NCI-H1105 treated with DMSO at 0.1 percent for 48 hours (cell line): ENCODE measurements around the gene TPBGL.
"Not testable (repeated sequence)": the region's sequence is repeated elsewhere in the genome, so short reads cannot be mapped to it uniquely, and the experiment has no call there.

Source experiments
- DNase-seq: peaks from one replicate; lab custom pipeline; 2025; lab: John Stamatoyannopoulos, UW

The TPBGL gene

GRCh38 chr11:75272821-75273301, 32.3 kb downstream of the TPBGL start:
- DNase-seq, result no peak

GRCh38 chr11:75273411-75274391, 33.1 kb downstream of the TPBGL start:
- no peak for DNase-seq

- DNase-seq, result not testable (repeated sequence)
These were observed 34.1 kb downstream of the TPBGL start for GRCh38 chr11:75274716-75275115.

DNA sequence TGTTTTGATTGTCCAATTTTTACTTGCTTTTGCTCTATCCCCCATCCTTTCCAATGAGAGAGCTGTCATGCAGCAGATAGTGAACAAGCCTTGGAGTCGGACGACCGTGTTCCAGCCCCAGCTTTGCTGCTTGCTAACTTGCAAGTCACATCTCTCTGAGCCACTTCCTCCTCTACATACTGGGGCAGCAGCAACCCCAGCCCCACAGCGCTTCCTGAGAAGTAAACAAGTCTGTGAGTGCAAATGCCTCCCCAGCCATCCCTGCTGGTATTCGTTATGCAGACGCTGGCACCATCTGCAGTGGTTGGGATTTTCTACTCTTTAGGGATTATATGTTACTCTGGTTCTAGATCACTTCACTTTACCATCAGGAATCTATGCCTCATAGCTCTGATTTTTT, 35.0 kb downstream of the TPBGL start:
- no peak for DNase-seq

GRCh38 chr11:75276186-75276585, 35.6 kb downstream of the TPBGL start:
- no peak for DNase-seq

- peak; percentile 98 for DNase-seq
These were observed 36.1 kb downstream of the TPBGL start for GRCh38 chr11:75276686-75277085.

DNA sequence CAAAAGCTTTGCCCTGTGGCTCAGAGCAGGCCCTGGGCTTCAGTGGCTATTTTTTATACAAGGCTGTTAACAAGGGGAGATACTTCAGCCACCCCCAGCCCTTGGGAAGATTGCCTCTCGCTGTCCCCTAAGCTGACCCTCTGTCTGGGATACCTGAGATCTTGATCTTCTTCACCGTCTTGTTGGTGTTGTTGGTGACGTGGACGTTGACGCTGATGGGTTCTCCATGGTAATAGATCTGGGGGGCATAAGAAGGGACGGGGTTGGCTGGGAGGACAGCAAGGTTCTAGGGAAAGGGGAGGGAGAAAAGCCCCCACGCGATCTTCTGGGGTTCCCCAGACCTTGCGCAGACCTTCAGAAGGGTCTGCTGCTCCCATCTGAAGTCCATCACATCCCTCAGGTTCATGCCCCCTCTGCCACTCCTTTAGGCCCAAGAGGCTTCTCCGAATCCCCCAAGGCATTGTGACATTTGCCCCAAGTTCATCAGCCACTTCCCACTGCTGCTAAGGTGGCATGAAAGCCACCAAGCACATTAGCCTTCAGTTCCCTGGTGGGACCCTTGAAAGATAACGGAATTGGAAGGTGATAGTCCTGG, 36.7 kb downstream of the TPBGL start:
- DNase-seq, result no peak

DNA sequence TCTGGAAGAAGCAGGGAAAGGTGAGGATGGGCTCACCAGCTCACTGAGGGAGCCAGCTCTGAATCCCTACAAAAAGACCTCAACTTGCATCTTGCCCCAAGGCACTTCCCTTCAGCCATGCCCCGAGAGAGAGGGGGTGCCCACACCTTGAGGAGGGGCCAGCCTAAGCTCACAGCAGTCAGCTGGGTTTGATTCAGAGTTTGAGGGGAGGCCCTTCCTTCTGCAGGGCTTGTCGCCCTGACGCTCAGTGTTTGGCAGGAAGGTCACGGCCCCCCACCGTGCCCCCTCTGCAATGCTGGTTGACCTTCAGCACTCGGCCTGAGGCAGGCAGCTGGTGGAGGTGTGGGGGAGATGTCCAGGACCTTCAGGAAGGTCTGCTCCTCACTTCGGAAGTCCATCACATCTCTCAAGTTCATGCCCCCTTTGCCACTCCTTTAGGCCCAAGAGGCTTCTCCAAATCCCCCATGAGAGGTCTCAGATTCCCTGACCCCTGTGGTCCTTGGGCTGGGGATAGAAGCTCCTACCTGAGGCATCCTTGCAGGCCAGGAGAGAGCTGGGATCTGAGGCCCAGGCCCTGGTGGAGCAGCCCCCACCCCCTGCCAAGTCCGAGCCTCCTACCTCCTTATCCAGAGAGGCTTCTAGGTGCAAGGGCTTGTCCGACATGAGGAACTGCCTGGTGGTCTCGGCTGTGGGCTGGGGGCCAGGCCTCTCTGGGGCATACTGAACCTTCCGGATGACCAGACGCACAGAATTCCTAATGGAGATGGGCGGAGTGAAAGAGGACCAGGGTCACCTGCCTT, 37.6 kb downstream of the TPBGL start:
- no peak for DNase-seq

GRCh38 chr11:75279273-75279672, 38.7 kb downstream of the TPBGL start:
- no peak for DNase-seq

DNA sequence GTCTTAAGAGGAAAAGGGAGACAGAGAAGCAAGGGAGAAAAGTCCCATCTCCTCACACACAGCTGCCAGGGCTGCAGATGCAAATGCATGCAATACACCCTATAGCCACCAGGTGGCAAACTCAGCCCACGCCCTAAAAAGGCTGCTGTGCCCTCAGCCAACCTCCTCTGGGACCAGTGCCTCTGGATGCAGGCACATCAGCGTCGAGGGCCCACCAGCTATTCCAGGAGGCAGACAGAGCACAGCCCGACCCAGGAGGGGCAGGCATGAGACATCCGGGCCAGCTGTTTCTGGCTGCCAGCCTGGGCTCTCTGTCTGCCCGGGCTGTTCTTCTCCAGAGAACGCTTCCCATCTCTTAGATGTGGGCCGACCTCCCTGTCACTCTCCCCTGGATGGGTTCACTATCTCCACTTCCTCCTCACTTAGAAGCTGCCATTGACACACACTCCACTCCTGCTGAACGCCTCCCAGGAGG, 39.7 kb downstream of the TPBGL start:
- peak; percentile 68 for DNase-seq

- DNase-seq, result no peak
These were observed 40.3 kb downstream of the TPBGL start for GRCh38 chr11:75280770-75281468.

DNA sequence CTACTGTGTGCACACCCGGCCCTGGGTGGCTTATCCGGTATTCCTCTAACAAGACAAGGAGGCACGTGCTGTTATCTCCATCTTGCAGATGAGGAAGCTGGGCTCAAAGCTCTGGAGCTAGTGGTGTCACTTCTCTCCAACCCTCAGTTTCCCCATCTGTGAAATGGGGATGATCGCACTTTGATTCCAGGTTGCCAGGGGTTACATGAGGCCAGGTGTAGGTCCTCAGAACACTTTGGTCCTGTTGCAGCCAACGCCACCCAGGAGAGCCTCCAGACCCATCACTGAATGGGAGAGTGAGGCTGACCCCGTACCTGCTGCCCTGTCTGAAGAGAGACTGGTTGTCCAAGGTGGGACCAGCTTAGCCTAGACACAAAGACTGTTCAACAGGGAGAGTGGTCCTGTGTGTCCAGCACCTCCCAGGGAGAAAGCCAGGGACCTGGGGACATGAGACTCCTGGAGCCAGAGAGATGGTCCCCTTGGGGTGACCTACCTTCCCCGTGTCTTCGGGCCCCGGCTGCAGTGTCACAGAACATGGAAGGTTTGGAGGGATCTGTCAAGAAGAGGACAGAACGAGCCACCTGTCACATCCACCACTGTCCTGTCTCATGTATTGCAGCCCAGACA, 41.0 kb downstream of the TPBGL start:
- DNase-seq, result no peak

GRCh38 chr11:75283391-75283931, 42.9 kb downstream of the TPBGL start:
- no peak for DNase-seq

DNA sequence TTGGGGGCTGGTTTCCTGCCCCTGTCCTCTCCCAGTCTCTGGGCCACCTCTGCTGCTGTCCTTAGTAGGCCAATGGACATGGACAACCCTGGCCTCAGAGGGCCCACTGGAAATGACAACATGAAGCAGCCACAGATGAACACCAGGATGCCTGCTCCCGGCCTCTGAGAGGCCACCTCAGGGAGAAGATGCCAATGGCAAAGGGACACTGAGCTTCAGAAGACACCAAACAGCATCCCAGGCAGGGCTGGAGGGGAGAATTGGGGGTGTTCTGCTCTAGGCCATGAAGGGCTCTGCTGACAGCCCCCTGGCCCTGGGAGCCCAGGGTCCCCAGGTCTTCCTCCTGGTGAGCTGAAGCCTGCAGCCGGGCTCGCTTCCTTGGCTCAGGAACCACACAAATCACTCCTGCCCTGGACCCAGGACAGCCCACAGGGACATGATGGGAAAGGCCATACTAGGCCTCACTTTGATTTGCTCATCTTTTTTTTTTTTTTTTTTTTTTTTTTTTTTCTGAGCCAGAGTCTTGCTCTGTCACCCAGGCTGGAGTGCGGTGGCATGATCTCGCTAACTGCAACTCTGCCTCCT, 45.3 kb downstream of the TPBGL start:
- no peak for DNase-seq

DNA sequence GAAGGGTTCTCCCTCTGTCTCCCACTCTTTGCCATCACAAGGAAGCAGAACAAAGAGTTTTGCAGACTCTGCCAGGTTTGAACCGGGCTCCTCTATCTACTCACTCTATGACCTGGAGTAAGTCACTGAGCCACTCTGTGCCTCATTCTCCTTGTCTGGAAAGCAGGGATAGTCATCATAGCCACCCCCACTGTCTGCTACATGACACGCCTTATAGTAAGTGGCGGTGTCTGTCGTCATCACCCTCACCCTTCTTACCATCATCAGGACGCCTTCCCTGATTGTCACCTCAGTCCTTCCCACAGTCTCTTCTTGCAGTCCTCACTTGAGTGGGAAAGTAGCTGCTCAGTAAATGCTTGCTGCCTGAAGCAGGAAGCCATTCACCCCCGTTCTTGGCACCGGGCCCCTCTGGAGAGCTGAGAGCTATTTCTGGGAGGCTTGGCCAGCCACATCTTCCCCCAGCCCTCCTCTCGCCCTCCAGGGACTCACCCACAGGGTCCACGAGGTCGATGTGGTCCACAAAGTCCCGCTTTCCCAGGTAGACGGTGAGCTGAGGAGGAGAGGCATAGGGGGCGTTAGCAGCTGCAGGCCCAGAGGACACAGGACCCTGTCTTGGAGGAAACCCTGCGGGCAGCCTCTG, 46.4 kb downstream of the TPBGL start:
- no peak for DNase-seq

DNA sequence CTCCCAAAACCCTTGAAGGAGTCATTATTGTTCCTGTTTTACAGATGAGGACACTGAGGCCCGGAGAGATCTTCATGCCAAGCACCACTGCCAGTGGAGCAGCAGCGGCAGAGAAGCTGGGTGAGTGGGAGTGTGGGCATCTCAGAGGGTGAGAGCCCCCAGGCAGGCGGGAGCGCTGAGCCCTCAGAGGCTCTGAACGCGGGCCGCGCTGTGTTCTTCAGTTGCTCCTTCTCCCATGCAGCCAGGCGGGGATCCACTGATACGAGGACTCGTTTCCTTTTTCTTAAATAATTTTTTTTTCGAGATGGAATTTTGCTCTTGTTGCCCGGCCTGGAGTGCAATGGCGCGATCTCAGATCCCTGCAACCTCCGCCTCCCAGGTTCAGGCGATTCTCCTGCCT, 47.0 kb downstream of the TPBGL start:
- DNase-seq, result no peak

GRCh38 chr11:75289511-75289760, 48.9 kb downstream of the TPBGL start:
- no peak for DNase-seq

- no peak for DNase-seq
These were observed 49.3 kb downstream of the TPBGL start for GRCh38 chr11:75289919-75290318.

DNA sequence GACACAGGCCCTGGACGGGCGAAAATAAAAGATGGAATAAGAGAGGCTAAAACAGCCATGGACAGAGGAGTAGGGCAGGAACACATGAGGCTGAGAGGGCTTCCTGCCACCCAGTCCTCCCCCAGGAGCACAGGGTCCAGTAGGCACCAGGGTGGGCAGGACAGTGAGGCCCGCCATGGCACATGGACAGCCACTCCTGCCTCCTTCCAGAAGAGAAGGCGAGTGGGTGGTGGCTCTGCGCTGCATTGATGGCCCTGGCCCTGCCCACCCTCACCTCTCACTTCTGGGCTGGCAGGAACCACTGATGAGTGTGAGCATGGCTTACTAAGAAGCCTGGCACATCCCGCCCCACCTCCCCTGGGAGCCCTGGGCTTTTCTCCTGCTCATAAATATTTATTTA, 51.2 kb downstream of the TPBGL start:
- DNase-seq, result no peak

DNA sequence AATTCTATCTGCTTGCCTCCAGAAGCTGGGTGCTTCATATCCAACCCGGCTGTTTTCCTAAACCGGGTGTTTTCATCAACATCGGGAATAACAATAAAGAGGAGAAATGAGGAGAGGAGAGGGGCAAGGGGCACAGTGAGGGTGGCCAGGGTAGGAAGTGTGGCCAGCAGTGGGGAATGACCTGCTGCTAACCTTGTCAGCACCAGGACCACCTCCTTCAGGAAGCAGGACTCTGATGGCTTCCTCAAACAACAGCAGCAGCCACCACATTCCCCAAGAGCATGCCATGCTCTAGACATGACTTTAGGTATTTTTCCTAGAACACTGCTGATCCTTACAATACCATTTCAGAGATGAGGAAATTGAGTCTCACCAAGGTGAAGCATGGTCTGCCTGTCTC, 52.4 kb downstream of the TPBGL start:
- no peak for DNase-seq
